ENCODE measurements around the gene EDNRB.
"Not testable (repeated sequence)": the region's sequence is repeated elsewhere in the genome, so short reads cannot be mapped to it uniquely, and the experiment has no call there.

The EDNRB gene

GRCh38 chr13:77918391-77919245, at the start of gene EDNRB:
EDNRB (minus strand) TSS chr13:77918831; CDS start chr13:77918573, 258 bp downstream.
- no peak for DNase-seq (ENCODE audit: low spot score)

- no peak for DNase-seq (ENCODE audit: low spot score)
Observed at GRCh38 chr13:77966671-77967070, 48.0 kb upstream of the EDNRB start.

- DNase-seq (ENCODE audit: low spot score) = no peak
Observed at GRCh38 chr13:77952737-77953136, 34.1 kb upstream of the EDNRB start.

GRCh38 chr13:77952276-77952675, 33.6 kb upstream of the EDNRB start:
- no peak for DNase-seq (ENCODE audit: low spot score)

GRCh38 chr13:77946522-77946921, 27.9 kb upstream of the EDNRB start:
- no peak for DNase-seq (ENCODE audit: low spot score)

- DNase-seq (ENCODE audit: low spot score) = not testable (repeated sequence)
Observed at GRCh38 chr13:77935063-77935462, 16.4 kb upstream of the EDNRB start.

- no peak for DNase-seq (ENCODE audit: low spot score)
Observed at GRCh38 chr13:77930430-77930829, 11.8 kb upstream of the EDNRB start.

- DNase-seq (ENCODE audit: low spot score) = peak; percentile 75
Observed at GRCh38 chr13:77928909-77929308, 10.3 kb upstream of the EDNRB start.

GRCh38 chr13:77925616-77926015, 7.0 kb upstream of the EDNRB start:
- no peak for DNase-seq (ENCODE audit: low spot score)

- no peak for DNase-seq (ENCODE audit: low spot score)
Observed at GRCh38 chr13:77919921-77920294, 1.3 kb upstream of the EDNRB start.

GRCh38 chr13:77919246-77919920, 752 bp upstream of the EDNRB start:
- no peak for DNase-seq (ENCODE audit: low spot score)

- no peak for DNase-seq (ENCODE audit: low spot score)
Observed at GRCh38 chr13:77916488-77916887, 2.1 kb downstream of the EDNRB start.

GRCh38 chr13:77915686-77916085, 2.9 kb downstream of the EDNRB start:
- DNase-seq (ENCODE audit: low spot score) = no peak

- no peak for DNase-seq (ENCODE audit: low spot score)
Observed at GRCh38 chr13:77913003-77913402, 5.6 kb downstream of the EDNRB start.

GRCh38 chr13:77911751-77912150, 6.9 kb downstream of the EDNRB start:
- DNase-seq (ENCODE audit: low spot score) = no peak

GRCh38 chr13:77909827-77910226, 8.8 kb downstream of the EDNRB start:
- DNase-seq (ENCODE audit: low spot score) = no peak

- no peak for DNase-seq (ENCODE audit: low spot score)
Observed at GRCh38 chr13:77908531-77908930, 10.1 kb downstream of the EDNRB start.

GRCh38 chr13:77907666-77908341, 10.8 kb downstream of the EDNRB start:
- DNase-seq (ENCODE audit: low spot score) = no peak

- no peak for DNase-seq (ENCODE audit: low spot score)
Observed at GRCh38 chr13:77904031-77904430, 14.6 kb downstream of the EDNRB start.

GRCh38 chr13:77903435-77903834, 15.2 kb downstream of the EDNRB start:
- DNase-seq (ENCODE audit: low spot score) = no peak

- peak; percentile 35 for DNase-seq (ENCODE audit: low spot score)
Observed at GRCh38 chr13:77902319-77902963, 16.2 kb downstream of the EDNRB start.

- no peak for DNase-seq (ENCODE audit: low spot score)
Observed at GRCh38 chr13:77898097-77898496, 20.5 kb downstream of the EDNRB start.

All from RKO (cell line).